GM18505 (cell line): Measurements from ENCODE around the gene KCTD21.

Source experiments
- ATAC-seq: cut with Tn5 transposase; IDR thresholded peaks from one replicate; pipeline ENCODE4 v1.9.1; 2021; ENCODE audit not compliant: unreplicated experiment
- POLR2A ChIP-seq: IDR thresholded peaks from 4 replicates; pipeline ENCODE4 v1.6.1; 2011; ENCODE audit warnings: borderline replicate concordance; ENCODE audit not compliant: insufficient read depth, insufficient read length; ENCODE audit errors: extremely low read depth

KCTD21 gene

GRCh38 chr11:78214331-78215194, 26.1 kb upstream of the KCTD21 start:
- ATAC-seq, result no peak
- no peak for TF ChIP-seq POLR2A

- TF ChIP-seq POLR2A, result no peak
- no peak for ATAC-seq
Observed at GRCh38 chr11:78213526-78214330, 25.3 kb upstream of the KCTD21 start.

- no peak for ATAC-seq
- no peak for TF ChIP-seq POLR2A
Observed at GRCh38 chr11:78212586-78213371, 24.4 kb upstream of the KCTD21 start.

GRCh38 chr11:78211565-78211964, 23.1 kb upstream of the KCTD21 start:
- no peak for ATAC-seq
- no peak for TF ChIP-seq POLR2A

GRCh38 chr11:78210000-78210608, 21.7 kb upstream of the KCTD21 start:
- ATAC-seq, result no peak
- TF ChIP-seq POLR2A, result no peak

GRCh38 chr11:78209478-78209877, 21.1 kb upstream of the KCTD21 start:
- ATAC-seq, result no peak
- no peak for TF ChIP-seq POLR2A

GRCh38 chr11:78208257-78209165, 20.1 kb upstream of the KCTD21 start:
- TF ChIP-seq POLR2A, result no peak
- no peak for ATAC-seq

GRCh38 chr11:78207532-78208256, 19.3 kb upstream of the KCTD21 start:
- TF ChIP-seq POLR2A, result no peak
- no peak for ATAC-seq

GRCh38 chr11:78205691-78206090, 17.3 kb upstream of the KCTD21 start:
- no peak for TF ChIP-seq POLR2A
- no peak for ATAC-seq

GRCh38 chr11:78205256-78205655, 16.8 kb upstream of the KCTD21 start:
- no peak for TF ChIP-seq POLR2A
- no peak for ATAC-seq

- ATAC-seq, result no peak
- TF ChIP-seq POLR2A, result no peak
Observed at GRCh38 chr11:78203184-78203583, 14.8 kb upstream of the KCTD21 start.

GRCh38 chr11:78202733-78203167, 14.3 kb upstream of the KCTD21 start:
- ATAC-seq, result no peak

More at GRCh38 chr11:78202733-78203167, 14.3 kb upstream of the KCTD21 start:
- TF ChIP-seq POLR2A, result no peak
